GM12878 (cell line): ENCODE measurements around the gene PPARA. TPM values are rescaled to one million over a fixed set of nuclear protein-coding genes. Genes with fewer than 3 reads are reported as not detected.

ENCODE experiments used
- ATAC-seq: fragments of 200-7000 bp; cut with Tn5 transposase; 3 replicates; pipeline ENCODE4 v1.9.1; 2020; ENCODE audit warnings: mild to moderate bottlenecking, moderate library complexity
- BruUV-seq: library from RNA; stranded (reverse); fragments of 400-500 nt; replicated peaks from 2 replicates; lab custom pipeline; 2021; lab: Mats Ljungman, UMichigan
- CTCF ChIA-PET: fragments of 300-600 bp; sonication (Branson Sonifier 250); formaldehyde crosslinking; extraction: SDS; loops from one replicate; lab custom pipeline; 2021; ENCODE audit warnings: inconsistent platforms; lab: Yijun Ruan, JAX
- POLR2A ChIA-PET: fragments of 350-600 bp; formaldehyde crosslinking; extraction: SDS; loops from one replicate; lab custom pipeline; 2021; ENCODE audit warnings: inconsistent platforms; lab: Charles Lee
- RAD21 ChIA-PET: fragments of 300-600 bp; sonication (Branson Sonifier 250); formaldehyde crosslinking; loops from one replicate; lab custom pipeline; 2023; ENCODE audit warnings: antibody characterized with exemption; ENCODE audit not compliant: unreplicated experiment; lab: Charles Lee
- SMC1A ChIA-PET: fragments of 300-600 bp; sonication (Branson Sonifier 250); formaldehyde crosslinking; loops from one replicate; lab custom pipeline; 2023; ENCODE audit not compliant: unreplicated experiment, uncharacterized antibody; lab: Charles Lee
- DNase-seq: peaks from one replicate; pipeline ENCODE4 v3.0.0-alpha.2; 2011; ENCODE audit warnings: low read depth, low spot score
- FAIRE-seq: peaks from 3 replicates; lab custom pipeline; 2011; peaks lifted over from hg19 to GRCh38; lab: Jason Lieb, UNC
- H2AFZ ChIP-seq: 2 replicates; pipeline ENCODE4 v1.6.0; 2011; ENCODE audit warnings: low read depth, low read length, control low read depth; ENCODE audit not compliant: control insufficient read depth
- H3K27ac ChIP-seq: 2 replicates; pipeline ENCODE4 v1.5.1; 2011; ENCODE audit warnings: control low read depth; ENCODE audit not compliant: control insufficient read depth, insufficient read depth
- H3K27me3 ChIP-seq, 2 experiments: replicated peaks in 1 of 2; 2 replicates each; pipeline versions ENCODE4 v1.6.0 to v1.6.1; 2011; ENCODE audit warnings: low read length in 1 of 2; ENCODE audit not compliant: control insufficient read depth in 2 of 2, insufficient read depth in 2 of 2
- H3K36me3 ChIP-seq, 2 experiments: 2 replicates each; pipeline ENCODE4 v1.5.1; 2011; ENCODE audit warnings: low read length in 1 of 2; ENCODE audit not compliant: control insufficient read depth in 2 of 2, insufficient read depth in 2 of 2
- H3K4me1 ChIP-seq: 2 replicates; pipeline ENCODE4 v1.6.1; 2011; ENCODE audit warnings: mild to moderate bottlenecking, low read length, moderate library complexity, mixed read lengths; ENCODE audit not compliant: control insufficient read depth, insufficient read depth
- H3K4me2 ChIP-seq: 2 replicates; pipeline ENCODE4 v1.6.0; 2011; ENCODE audit warnings: control low read depth; ENCODE audit not compliant: control insufficient read depth, insufficient read depth
- H3K4me3 ChIP-seq: fragments of 200-600 bp; sonication (generic); 2 replicates; pipeline ENCODE4 v1.5.1; 2016
- H3K79me2 ChIP-seq: 2 replicates; pipeline ENCODE4 v1.6.0; 2011; ENCODE audit warnings: low read length; ENCODE audit not compliant: control insufficient read depth, insufficient read depth
- H3K9ac ChIP-seq: 2 replicates; pipeline ENCODE4 v1.8.0; 2011; ENCODE audit warnings: low read length, control low read depth, mixed read lengths; ENCODE audit not compliant: control insufficient read depth, insufficient read depth
- H3K9me3 ChIP-seq: replicated peaks from 3 replicates; pipeline ENCODE4 v1.5.1; 2011; ENCODE audit warnings: mild to moderate bottlenecking, low read length; ENCODE audit not compliant: control insufficient read depth, insufficient read depth
- H4K20me1 ChIP-seq: 2 replicates; pipeline ENCODE4 v1.6.0; 2011; ENCODE audit not compliant: control insufficient read depth, insufficient read depth
- ELK1 ChIP-seq: IDR thresholded peaks from 2 replicates; pipeline ENCODE4 v1.6.1; 2012; ENCODE audit warnings: low read depth, low read length, improper control_type of control experiment
- MYB ChIP-seq: fragments of 150-350 bp; IDR thresholded peaks from 2 replicates; pipeline ENCODE4 v1.6.1; 2014; ENCODE audit warnings: mild to moderate bottlenecking, low read depth, low read length, borderline replicate concordance
- NFIC ChIP-seq: IDR thresholded peaks from 2 replicates; pipeline ENCODE4 v1.6.1; 2012; ENCODE audit warnings: low read depth, mild to moderate bottlenecking, inconsistent platforms, low read length, moderate library complexity
- NR2C2 ChIP-seq: IDR thresholded peaks from 2 replicates; pipeline ENCODE4 v1.6.1; 2011; ENCODE audit warnings: borderline replicate concordance, low read depth; ENCODE audit not compliant: control insufficient read depth, insufficient read length
- RAD51 ChIP-seq: fragments of 450-650 bp; IDR thresholded peaks from 2 replicates; pipeline ENCODE4 v1.6.1; 2016; ENCODE audit warnings: moderate library complexity, mild to moderate bottlenecking, inconsistent platforms
- RELB ChIP-seq: fragments of 450-650 bp; IDR thresholded peaks from 2 replicates; pipeline ENCODE4 v1.6.1; 2017; ENCODE audit warnings: low read depth, mild to moderate bottlenecking, moderate library complexity
- SUPT20H ChIP-seq: IDR thresholded peaks from 2 replicates; pipeline ENCODE4 v1.6.1; 2011; ENCODE audit warnings: low read depth, mild to moderate bottlenecking, low read length, moderate library complexity, borderline replicate concordance; ENCODE audit not compliant: control insufficient read depth
- TBL1XR1 ChIP-seq: IDR thresholded peaks from 2 replicates; pipeline ENCODE4 v1.6.1; 2012; ENCODE audit warnings: low read depth, low read length, improper control_type of control experiment
- TCF3 ChIP-seq: IDR thresholded peaks from 2 replicates; pipeline ENCODE4 v1.6.1; 2012; ENCODE audit warnings: low read depth, mild to moderate bottlenecking, low read length, borderline replicate concordance; ENCODE audit not compliant: insufficient read depth
- ZBTB33 ChIP-seq: fragments of 450-650 bp; IDR thresholded peaks from 2 replicates; pipeline ENCODE4 v1.6.1; 2017; ENCODE audit warnings: mild to moderate bottlenecking
- ZNF207 ChIP-seq: fragments of 450-650 bp; IDR thresholded peaks from 2 replicates; pipeline ENCODE4 v1.6.1; 2014; ENCODE audit warnings: antibody characterized with exemption, mild to moderate bottlenecking, borderline replicate concordance
- ZNF274 ChIP-seq: IDR thresholded peaks from one replicate; pipeline ENCODE4 v1.8.0; 2011; ENCODE audit not compliant: insufficient read length, insufficient read depth
- ZNF384 ChIP-seq: IDR thresholded peaks from 2 replicates; pipeline ENCODE4 v1.6.1; 2012; ENCODE audit warnings: low read depth, mild to moderate bottlenecking, low read length, improper control_type of control experiment, borderline replicate concordance
- WGBS: methylation state at CpG from one replicate; pipeline ENCODE4 v1.1.6; 2016; ENCODE audit warnings: low lambda C conversion rate; ENCODE audit not compliant: insufficient replicate concordance, insufficient coverage; ENCODE audit errors: missing lambda C conversion rate; 5-methylcytosine and 5-hydroxymethylcytosine counted together
- in situ Hi-C: fragments of 300-500 bp; cut with MboI; formaldehyde crosslinking; loops from 9 replicates; pipeline ENCODE4 v1.14.3; 2018; ENCODE audit warnings: mixed read lengths
- intact Hi-C: fragments of 100-400 bp; cut with micrococcal nuclease; formaldehyde crosslinking; loops from one replicate; pipeline ENCODE4 v1.14.2; 2022; ENCODE audit not compliant: unreplicated experiment
- polyA plus RNA-seq, 11 experiments: library from polyadenylated mRNA; depleted of rRNA in 4 of 11; unstranded in 6 of 11; stranded (reverse) in 5 of 11; fragments of >200 nt; fragmentation: Nextera tagmentation in 4 of 11; fragmentation: Illumina TruSeq in 1 of 11; extraction: Ambion mirVana in 4 of 11; extraction: Trizol in 1 of 11; gene quantifications; 1 replicate in 1 of 11; 2 replicates in 10 of 11; pipeline versions ENCODE4 v1.2.1 to v1.2.3, GENCODE V29; 2011 to 2016; ENCODE audit warnings: inconsistent platforms in 2 of 11, missing spikeins in 2 of 11, low read depth in 1 of 11
- total RNA-seq, 4 experiments: library from RNA; depleted of rRNA in 3 of 4; stranded (reverse); fragments of >200 nt in 3 of 4; fragmentation: Illumina TruSeq in 1 of 4; extraction: Trizol in 1 of 4; gene quantifications; 2 replicates each; pipeline versions ENCODE4 v1.2.1 to v1.2.3, GENCODE V29; 2013 to 2021

PPARA gene
- total and polyA plus RNA-seq, 10 of the 15 experiments (the other 5 are each of a cell fraction or from before 2014, with no cell fraction given) = 0.72 to 10.4 (median 4.6) TPM

- CTCF ChIA-PET = no interaction called here
- Histone ChIP-seq H3K36me3 (peaks cover 0 to 5% of the 10 kb centered on the region in 2 experiments; a peak in 2 of 4 replicates), H3K79me2 (no peaks in the 10 kb centered on the region), H3K9me3 (no peaks in the 10 kb centered on the region), H3K4me2 (no peak overlapping the region), H3K9ac (no peak overlapping the region), H3K27me3 (no peaks in the 10 kb centered on the region), H2AFZ (no peak overlapping the region), H3K4me1 (no peaks in the 10 kb centered on the region), H4K20me1 (no peaks in the 10 kb centered on the region), H3K4me3 (no peak overlapping the region), H3K27ac (no peak overlapping the region)
- intact Hi-C loops (no loop called here), in situ Hi-C loops (no loop called here)
- ATAC-seq (no peak), FAIRE-seq (no peak), DNase-seq (no peak)
- TF ChIP-seq TCF3 (no peak), ZNF384 (no peak), NR2C2 (no peak), MYB (no peak), RELB (no peak)
- SMC1A ChIA-PET = no interaction called here
- POLR2A ChIA-PET = no interaction called here
- no TSS peak for BruUV-seq
- 97% methylated on average over 10 of the region's 10 CpGs for WGBS
- RAD21 ChIA-PET = no interaction called here
Measured at GRCh38 chr22:46159777-46160176, 9.5 kb downstream of the PPARA start.

GRCh38 chr22:46162285-46162684 is 12.0 kb downstream of the PPARA start:
- DNase-seq = no peak
- no TSS peak for BruUV-seq
- H3K9me3 ChIP-seq = no peaks in the 10 kb centered on the region
- H2AFZ ChIP-seq = no peak overlapping the region
- no peak overlapping the region for H3K4me3 ChIP-seq
- SMC1A ChIA-PET = no interaction called here
- WGBS = 93% methylated on average over 10 of the region's 10 CpGs
- H3K4me2 ChIP-seq = no peak overlapping the region
- POLR2A ChIA-PET = interaction anchor here (0.5 kb wide), 1 partner anchor 10 kb away, joined by 4 read pairs; no protein-coding TSS in a partner anchor
- H4K20me1 ChIP-seq = no peaks in the 10 kb centered on the region
- CTCF ChIA-PET = interaction anchor here (0.9 kb wide), 1 partner anchor 9 kb away, joined by 4 read pairs; no protein-coding TSS in a partner anchor
- intact Hi-C loops = no loop called here
- RAD21 ChIA-PET = no interaction called here
- no peaks in the 10 kb centered on the region for H3K27me3 ChIP-seq
- no peaks in the 10 kb centered on the region for H3K79me2 ChIP-seq
- FAIRE-seq = no peak
- in situ Hi-C loops = no loop called here
- peaks cover 0 to 5% of the 10 kb centered on the region in 2 experiments; a peak in 2 of 4 replicates for H3K36me3 ChIP-seq
- H3K27ac ChIP-seq = no peak overlapping the region
- no peaks in the 10 kb centered on the region for H3K4me1 ChIP-seq
- H3K9ac ChIP-seq = no peak overlapping the region
- ATAC-seq = no peak
- TF ChIP-seq ZNF207 (no peak), ZBTB33 (no peak), ZNF274 (no peak), NFIC (no peak), TBL1XR1 (no peak), SUPT20H (no peak), RAD51 (no peak), ELK1 (no peak)
